HepG2 (cell line): ENCODE results near the gene ITGA2. TPM values are rescaled to one million over a fixed set of nuclear protein-coding genes. Genes with fewer than 3 reads are reported as not detected.

Experiments
- AGO1 ChIP-seq: fragments of 200-400 bp; formaldehyde crosslinking; IDR thresholded peaks from 2 replicates; pipeline ENCODE4 v1.6.1; 2017; ENCODE audit warnings: mild to moderate bottlenecking, low read depth, low read length, moderate library complexity; ENCODE audit not compliant: poor library complexity, severe bottlenecking
- AGO2 ChIP-seq: fragments of 200-400 bp; formaldehyde crosslinking; optimal IDR thresholded peaks from 2 replicates; pipeline ENCODE3; 2017; ENCODE audit warnings: mild to moderate bottlenecking, low read depth, low read length, moderate library complexity
- BCL6 ChIP-seq: IDR thresholded peaks from 2 replicates; pipeline ENCODE4 v1.6.1; 2016; ENCODE audit warnings: missing genetic modification reagents, missing compliant biosample characterization
- CBX1 ChIP-seq: IDR thresholded peaks from one replicate; pipeline ENCODE4 v1.6.1; 2016; ENCODE audit warnings: antibody characterized with exemption, low read depth
- CEBPG ChIP-seq: IDR thresholded peaks from 2 replicates; pipeline ENCODE4 v1.6.1; 2016
- CREM ChIP-seq, 2 experiments: sonication (generic) in 1 of 2; formaldehyde crosslinking in 1 of 2; IDR thresholded peaks; 2 replicates each; pipeline versions ENCODE4 v1.4.0 to v1.6.1; 2016 to 2020; ENCODE audit warnings: antibody characterized with exemption in 1 of 2, mild to moderate bottlenecking in 1 of 2, missing genetic modification reagents in 1 of 2
- DR1 ChIP-seq: sonication (generic); formaldehyde crosslinking; IDR thresholded peaks from 2 replicates; pipeline ENCODE4 v1.8.0; 2021; ENCODE audit warnings: mild to moderate bottlenecking, missing genetic modification reagents, inconsistent platforms
- FOXA1 ChIP-seq, 2 experiments: fragments of 450-650 bp in 1 of 2; sonication (generic) in 1 of 2; formaldehyde crosslinking in 1 of 2; IDR thresholded peaks; 2 replicates each; pipeline versions ENCODE4 v1.4.0 to v1.6.1; 2016 to 2020; ENCODE audit warnings: missing genetic modification reagents in 1 of 2
- FOXK2 ChIP-seq: fragments of 450-650 bp; IDR thresholded peaks from 2 replicates; pipeline ENCODE4 v1.6.1; 2016
- GFI1 ChIP-seq: sonication (generic); formaldehyde crosslinking; IDR thresholded peaks from 2 replicates; pipeline ENCODE4 v1.5.0; 2020; ENCODE audit warnings: missing genetic modification reagents, mild to moderate bottlenecking, borderline replicate concordance
- IRF2 ChIP-seq: IDR thresholded peaks from 2 replicates; pipeline ENCODE4 v1.6.1; 2018; ENCODE audit warnings: missing genetic modification reagents, missing compliant biosample characterization
- JUN ChIP-seq: sonication (generic); formaldehyde crosslinking; IDR thresholded peaks from 2 replicates; pipeline ENCODE4 v1.4.0; 2020; ENCODE audit warnings: mild to moderate bottlenecking, missing genetic modification reagents
- MTF1 ChIP-seq: sonication (generic); formaldehyde crosslinking; IDR thresholded peaks from 2 replicates; pipeline ENCODE4 v1.5.0; 2020; ENCODE audit warnings: missing genetic modification reagents
- PAX8 ChIP-seq: sonication (generic); formaldehyde crosslinking; IDR thresholded peaks from 2 replicates; pipeline ENCODE4 v1.8.0; 2022; ENCODE audit warnings: mild to moderate bottlenecking, missing genetic modification reagents, borderline replicate concordance
- PHF21A ChIP-seq: sonication (generic); formaldehyde crosslinking; IDR thresholded peaks from 2 replicates; pipeline ENCODE4 v1.5.0; 2020; ENCODE audit warnings: mild to moderate bottlenecking, missing genetic modification reagents
- POGZ ChIP-seq: sonication (generic); formaldehyde crosslinking; IDR thresholded peaks from 2 replicates; pipeline ENCODE4 v1.4.0; 2020; ENCODE audit warnings: mild to moderate bottlenecking, missing genetic modification reagents
- REPIN1 ChIP-seq: sonication (generic); formaldehyde crosslinking; IDR thresholded peaks from 2 replicates; pipeline ENCODE4 v1.8.0; 2022; ENCODE audit warnings: missing genetic modification reagents, low read depth, mild to moderate bottlenecking, borderline replicate concordance
- SAP130 ChIP-seq: IDR thresholded peaks from 2 replicates; pipeline ENCODE4 v1.6.1; 2016; ENCODE audit warnings: low read depth
- SP1 ChIP-seq, 2 experiments: fragments of 450-650 bp in 1 of 2; sonication (generic) in 1 of 2; formaldehyde crosslinking in 1 of 2; IDR thresholded peaks; 2 replicates each; pipeline versions ENCODE4 v1.4.0 to v1.6.1; 2016 to 2020; ENCODE audit warnings: missing genetic modification reagents in 1 of 2
- TCF7 ChIP-seq: sonication (generic); IDR thresholded peaks from 2 replicates; pipeline ENCODE4 v1.6.1; 2016; ENCODE audit warnings: antibody characterized with exemption, low read depth
- TEAD3 ChIP-seq: optimal IDR thresholded peaks from 2 replicates; pipeline ENCODE3; 2016; ENCODE audit warnings: borderline replicate concordance
- ZBTB10 ChIP-seq: sonication (generic); formaldehyde crosslinking; IDR thresholded peaks from 2 replicates; pipeline ENCODE4 v1.4.0; 2020; ENCODE audit warnings: missing genetic modification reagents, borderline replicate concordance
- ZNF20 ChIP-seq: sonication (generic); formaldehyde crosslinking; IDR thresholded peaks from 2 replicates; pipeline ENCODE4 v1.4.0; 2020; ENCODE audit warnings: mild to moderate bottlenecking, moderate library complexity, missing genetic modification reagents
- ZNF441 ChIP-seq: sonication (generic); formaldehyde crosslinking; IDR thresholded peaks from 2 replicates; pipeline ENCODE4 v1.7.0; 2021; ENCODE audit warnings: missing genetic modification reagents, borderline replicate concordance
- ZNF484 ChIP-seq: sonication (generic); formaldehyde crosslinking; IDR thresholded peaks from 2 replicates; pipeline ENCODE4 v1.5.1; 2020; ENCODE audit warnings: mild to moderate bottlenecking, low read depth, missing genetic modification reagents, borderline replicate concordance
- ZNF552 ChIP-seq: sonication (generic); formaldehyde crosslinking; IDR thresholded peaks from 2 replicates; pipeline ENCODE4 v1.9.0; 2022; ENCODE audit warnings: missing genetic modification reagents, mild to moderate bottlenecking, borderline replicate concordance
- ZNF598 ChIP-seq: sonication (generic); formaldehyde crosslinking; IDR thresholded peaks from 2 replicates; pipeline ENCODE4 v1.5.1; 2020; ENCODE audit warnings: mild to moderate bottlenecking, missing genetic modification reagents, borderline replicate concordance
- ZNF605 ChIP-seq: sonication (generic); formaldehyde crosslinking; IDR thresholded peaks from 2 replicates; pipeline ENCODE4 v1.8.0; 2022; ENCODE audit warnings: mild to moderate bottlenecking, missing genetic modification reagents
- ZNF674 ChIP-seq: sonication (generic); formaldehyde crosslinking; IDR thresholded peaks from 2 replicates; pipeline ENCODE4 v1.5.0; 2020; ENCODE audit warnings: low read depth, mild to moderate bottlenecking, missing genetic modification reagents
- ZNF710 ChIP-seq: sonication (generic); formaldehyde crosslinking; IDR thresholded peaks from 2 replicates; pipeline ENCODE4 v1.5.0; 2020; ENCODE audit warnings: mild to moderate bottlenecking, missing genetic modification reagents, borderline replicate concordance
- polyA plus RNA-seq, 8 experiments: library from polyadenylated mRNA; depleted of rRNA in 3 of 8; stranded (reverse) in 7 of 8; unstranded in 1 of 8; fragments of >200 nt; fragmentation: Illumina TruSeq in 4 of 8; extraction: Trizol in 4 of 8; gene quantifications; 2 replicates each; pipeline versions ENCODE4 v1.2.1 to v1.2.3, GENCODE V29; 2011 to 2016; ENCODE audit warnings: low read depth in 4 of 8, missing spikeins in 1 of 8, mixed read lengths in 1 of 8; ENCODE audit not compliant: insufficient read depth in 1 of 8
- total RNA-seq, 5 experiments: library from RNA; depleted of rRNA; stranded (reverse); fragments of >200 nt; fragmentation: Illumina TruSeq; extraction: Trizol; gene quantifications; 2 replicates each; pipeline ENCODE4 v1.2.3, GENCODE V29; 2016; ENCODE audit warnings: low read depth in 1 of 5

ITGA2 gene
- total and polyA plus RNA-seq, 2 of the 13 experiments (the other 11 are each of a cell fraction or from before 2014, with no cell fraction given): 15.8 to 58.3 TPM

- TF ChIP-seq ZNF710: no peak
- no peak for TF ChIP-seq FOXK2
- peak; percentile 46 for TF ChIP-seq SAP130 (CRISPR knock-in tag)
- TF ChIP-seq CREM (IDR thresholded peaks at IDR 0.05): peak; percentile 33; the same call in 1 of the 2 replicates
- no peak for TF ChIP-seq CREM (CRISPR knock-in tag; IDR thresholded peaks at IDR 0.05)
- TF ChIP-seq AGO1: no peak
- TF ChIP-seq TCF7: peak; percentile 76
- peak; percentile 68; the same call in 1 of the 2 replicates for TF ChIP-seq POGZ (CRISPR knock-in tag)
- TF ChIP-seq DR1: no peak
- no peak for TF ChIP-seq ZNF484 (CRISPR knock-in tag)
- 0 out of 2 replicates have a peak, but pooled peaks have one; percentile 32 for TF ChIP-seq IRF2 (CRISPR knock-in tag)
- no peak for TF ChIP-seq ZBTB10 (CRISPR knock-in tag)
- TF ChIP-seq ZNF598 (CRISPR knock-in tag): no peak
- TF ChIP-seq FOXA1 (IDR thresholded peaks at IDR 0.05): no peak
- TF ChIP-seq FOXA1 (CRISPR knock-in tag; IDR thresholded peaks at IDR 0.05): peak; percentile 86
- TF ChIP-seq ZNF552 (CRISPR knock-in tag): no peak
- TF ChIP-seq TEAD3: peak; percentile 42
- TF ChIP-seq REPIN1 (CRISPR knock-in tag): no peak
- peak; percentile 55 for TF ChIP-seq CEBPG
- no peak for TF ChIP-seq ZNF605
- TF ChIP-seq ZNF674 (CRISPR knock-in tag): no peak
- no peak for TF ChIP-seq CBX1
- TF ChIP-seq SP1 (IDR thresholded peaks at IDR 0.05): no peak
- no peak for TF ChIP-seq SP1 (CRISPR knock-in tag; IDR thresholded peaks at IDR 0.05)
- TF ChIP-seq GFI1 (CRISPR knock-in tag): no peak
- TF ChIP-seq ZNF441 (CRISPR knock-in tag): no peak
- peak; percentile 41; the same call in 1 of the 2 replicates for TF ChIP-seq PHF21A (CRISPR knock-in tag)
- TF ChIP-seq JUN: no peak
- no peak for TF ChIP-seq ZNF20 (CRISPR knock-in tag)
- no peak for TF ChIP-seq BCL6 (CRISPR knock-in tag)
- TF ChIP-seq PAX8 (CRISPR knock-in tag): no peak
- TF ChIP-seq MTF1: no peak
- TF ChIP-seq AGO2: no peak
These were observed 123.8 kb downstream of the ITGA2 start (continued) for GRCh38 chr5:53112909-53113308.
